ENCODE results near the gene LOXL1. TPM values are rescaled to one million over a fixed set of nuclear protein-coding genes. Genes with fewer than 3 reads are reported as not detected.

The LOXL1 gene
- total RNA-seq, 3 donors from 2014 or later = 5.6 to 11.3 (median 10.8) TPM

DNA sequence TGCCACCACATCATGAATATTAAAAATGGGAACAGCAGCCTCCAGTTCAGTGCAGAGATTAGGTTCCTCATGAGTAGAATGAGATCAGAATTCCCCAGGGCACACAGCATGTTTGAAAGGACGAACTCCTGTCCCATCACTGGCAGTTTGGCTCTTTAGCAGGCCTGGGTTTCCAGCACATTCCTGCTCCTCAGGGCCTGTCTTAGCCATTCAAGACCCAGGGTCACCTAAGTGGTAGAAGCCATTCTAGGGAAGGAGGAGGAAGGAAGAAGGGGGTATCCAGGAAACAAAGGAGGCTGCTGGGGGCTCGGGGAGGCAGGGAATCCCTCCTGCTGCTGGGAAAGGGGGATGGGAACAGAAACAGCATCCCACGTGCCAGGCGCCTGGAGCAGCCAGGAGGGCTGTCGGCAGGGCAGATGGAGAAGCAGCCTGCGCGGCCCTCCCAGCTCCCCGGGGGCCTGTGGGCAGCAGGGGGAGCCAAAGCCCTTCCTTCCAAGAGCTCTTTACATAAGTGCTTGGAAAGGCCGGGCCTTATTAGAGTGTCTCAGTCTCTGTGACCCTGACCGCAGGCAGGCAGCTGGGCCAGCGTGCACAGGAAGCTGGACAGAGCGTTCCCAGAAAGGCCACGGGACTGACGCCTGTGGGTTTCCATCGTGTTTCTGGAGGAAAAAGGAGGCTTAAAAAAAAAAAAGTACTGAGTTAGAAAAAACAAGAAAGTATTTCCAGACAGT, 24.7 kb downstream of the LOXL1 start:
- peaks cover 7 to 12% of the 10 kb centered on the region in 2 donors for H3K4me1 ChIP-seq
- H3K9me3 ChIP-seq = no peaks in the 10 kb centered on the region
- H3K36me3 ChIP-seq = no peaks in the 10 kb centered on the region
- DNase-seq (ENCODE audit: low spot score in 2 of 2) = peak; percentile 63 to 90
- H3K27ac ChIP-seq = peak overlapping the region; percentile 91 to 99
- H3K27me3 ChIP-seq = no peaks in the 10 kb centered on the region
- intact Hi-C loops (cut with DNase I; ENCODE audit: low total_unique reads) = no loop called here
- no peak overlapping the region for H3K4me3 ChIP-seq
- TF ChIP-seq POLR2A (IDR thresholded peaks at IDR 0.05) = no peak
- TF ChIP-seq, protein P1, sequence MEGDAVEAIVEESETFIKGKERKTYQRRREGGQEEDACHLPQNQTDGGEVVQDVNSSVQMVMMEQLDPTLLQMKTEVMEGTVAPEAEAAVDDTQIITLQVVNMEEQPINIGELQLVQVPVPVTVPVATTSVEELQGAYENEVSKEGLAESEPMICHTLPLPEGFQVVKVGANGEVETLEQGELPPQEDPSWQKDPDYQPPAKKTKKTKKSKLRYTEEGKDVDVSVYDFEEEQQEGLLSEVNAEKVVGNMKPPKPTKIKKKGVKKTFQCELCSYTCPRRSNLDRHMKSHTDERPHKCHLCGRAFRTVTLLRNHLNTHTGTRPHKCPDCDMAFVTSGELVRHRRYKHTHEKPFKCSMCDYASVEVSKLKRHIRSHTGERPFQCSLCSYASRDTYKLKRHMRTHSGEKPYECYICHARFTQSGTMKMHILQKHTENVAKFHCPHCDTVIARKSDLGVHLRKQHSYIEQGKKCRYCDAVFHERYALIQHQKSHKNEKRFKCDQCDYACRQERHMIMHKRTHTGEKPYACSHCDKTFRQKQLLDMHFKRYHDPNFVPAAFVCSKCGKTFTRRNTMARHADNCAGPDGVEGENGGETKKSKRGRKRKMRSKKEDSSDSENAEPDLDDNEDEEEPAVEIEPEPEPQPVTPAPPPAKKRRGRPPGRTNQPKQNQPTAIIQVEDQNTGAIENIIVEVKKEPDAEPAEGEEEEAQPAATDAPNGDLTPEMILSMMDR (IDR thresholded peaks at IDR 0.05) = peak in 2 of 3 donors; percentile 51 to 59
- TF ChIP-seq POLR2AphosphoS5 (IDR thresholded peaks at IDR 0.05) = peak; percentile 72 to 83 (median 78)

DNA sequence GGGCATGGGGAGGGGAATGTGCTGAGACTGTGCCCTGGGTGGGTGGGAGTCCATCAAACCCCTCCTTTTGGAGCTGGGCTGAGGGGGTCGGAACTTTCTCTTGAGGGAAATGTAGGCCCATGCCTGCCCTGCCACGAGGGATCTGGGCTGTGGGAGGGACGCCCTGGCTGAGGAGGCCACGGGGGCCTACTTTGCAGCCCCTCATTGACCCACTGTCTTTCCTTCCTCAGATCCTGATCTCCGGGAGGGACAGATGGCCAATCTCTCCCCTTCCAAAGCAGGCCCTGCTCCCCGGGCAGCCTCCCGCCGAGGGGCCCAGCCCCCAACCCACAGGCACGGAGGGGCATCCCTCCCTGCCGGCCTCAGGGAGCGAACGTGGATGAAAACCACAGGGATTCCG, 25.3 kb downstream of the LOXL1 start:
- intact Hi-C loops (cut with DNase I; ENCODE audit: low total_unique reads) = no loop called here
- Histone ChIP-seq H3K27me3 (no peaks in the 10 kb centered on the region), H3K36me3 (no peaks in the 10 kb centered on the region), H3K4me1 (peaks cover 7 to 12% of the 10 kb centered on the region in 2 donors), H3K4me3 (no peak overlapping the region), H3K9me3 (no peaks in the 10 kb centered on the region), H3K27ac (peak overlapping the region; percentile 91 to 99)
- TF ChIP-seq POLR2A (IDR thresholded peaks at IDR 0.05) (no peak), POLR2AphosphoS5 (IDR thresholded peaks at IDR 0.05) (no peak)
- TF ChIP-seq, protein P1 (IDR thresholded peaks at IDR 0.05) = no peak
- DNase-seq (ENCODE audit: low spot score in 2 of 2) = no peak

DNA sequence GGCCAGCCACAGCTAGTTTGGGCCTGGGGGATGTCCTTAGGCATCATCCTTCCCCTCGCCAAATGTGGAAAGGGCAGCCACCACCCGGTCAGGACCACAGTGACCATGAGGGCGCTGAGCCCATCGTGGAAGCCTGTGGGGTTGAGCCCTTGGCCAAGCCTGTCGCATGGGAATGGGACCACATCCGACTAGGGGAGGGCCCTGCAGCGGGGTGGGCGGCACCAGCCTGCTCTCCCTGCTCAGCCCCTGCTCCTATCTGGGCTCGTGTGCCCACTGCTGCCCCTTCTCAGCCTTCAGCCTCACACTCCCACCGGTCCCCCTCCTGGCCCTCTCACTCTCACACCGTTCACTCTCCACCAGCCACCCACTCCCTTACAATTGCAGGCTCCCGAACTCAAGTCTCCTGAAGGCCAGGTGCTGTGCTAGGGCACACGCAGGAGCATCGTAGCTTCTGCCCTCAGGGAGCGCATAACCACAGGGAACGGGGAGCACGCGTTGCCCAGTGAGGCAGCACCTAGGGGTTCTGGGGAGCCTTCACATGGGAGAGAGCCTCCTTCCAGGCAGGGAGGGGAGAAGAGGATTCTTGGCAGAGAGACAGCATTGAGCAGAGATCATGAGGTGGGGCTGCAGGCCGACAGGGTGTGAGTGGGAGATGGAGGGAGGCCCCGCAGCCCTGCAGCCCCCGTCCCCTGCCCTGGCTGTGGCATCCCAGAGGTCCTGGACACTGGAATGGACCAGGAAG, 26.1 kb downstream of the LOXL1 start:
- intact Hi-C loops (cut with DNase I; ENCODE audit: low total_unique reads) = no loop called here
- DNase-seq (ENCODE audit: low spot score in 2 of 2) = no peak

DNA sequence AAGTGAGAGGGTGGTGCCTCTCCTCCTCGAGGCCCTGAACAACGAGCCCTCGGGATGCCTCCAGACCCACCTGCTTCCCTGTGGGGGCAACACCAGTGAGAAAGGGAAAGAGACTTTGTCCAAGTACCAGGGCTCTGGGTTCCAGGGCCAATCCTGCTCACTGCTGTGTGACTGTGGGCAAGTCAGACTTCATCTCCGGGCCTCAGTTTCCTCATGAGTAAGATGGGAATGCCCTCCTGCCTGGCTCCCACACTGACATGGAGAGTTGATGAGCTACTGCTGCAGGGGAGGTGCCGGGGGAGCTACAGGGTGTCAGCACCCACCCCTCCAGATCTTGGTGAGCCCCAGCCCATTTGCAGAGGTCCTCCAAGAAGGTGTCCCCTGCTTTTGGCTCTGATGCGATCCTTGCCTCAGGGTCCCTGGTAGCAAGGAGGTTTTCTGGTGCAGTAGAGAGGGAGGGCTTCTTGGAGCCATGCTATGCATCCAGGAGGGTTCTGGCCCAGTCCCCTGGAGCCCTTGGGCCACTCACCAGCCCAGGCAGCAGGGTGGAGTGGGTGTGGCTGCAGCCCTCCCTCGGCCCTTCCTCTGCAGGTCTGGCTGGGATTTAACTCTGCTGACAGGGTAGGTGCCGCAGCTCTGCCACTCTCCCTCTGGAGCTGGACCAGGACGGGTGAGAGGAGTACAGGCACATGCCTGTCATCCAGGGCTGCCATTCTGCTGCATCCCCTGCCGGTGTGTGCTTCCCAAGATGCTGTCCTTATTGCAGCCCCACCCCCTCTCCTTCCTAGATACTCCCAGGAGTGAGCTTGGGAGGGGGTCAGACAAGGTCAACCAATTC, 26.9 kb downstream of the LOXL1 start:
- H3K9me3 ChIP-seq = no peaks in the 10 kb centered on the region

More for the DNA sequence above, 26.1 kb downstream of the LOXL1 start:
- H3K36me3 ChIP-seq = no peaks in the 10 kb centered on the region
- H3K4me1 ChIP-seq = peaks cover 11 to 12% of the 10 kb centered on the region in 2 donors
- peak overlapping the region; percentile 91 to 99 for H3K27ac ChIP-seq
- TF ChIP-seq, protein P1 (IDR thresholded peaks at IDR 0.05) = no peak
- no peak for TF ChIP-seq POLR2A (IDR thresholded peaks at IDR 0.05)
- TF ChIP-seq POLR2AphosphoS5 (IDR thresholded peaks at IDR 0.05) = no peak
- H3K9me3 ChIP-seq = no peaks in the 10 kb centered on the region
- no peak overlapping the region for H3K4me3 ChIP-seq
- no peaks in the 10 kb centered on the region for H3K27me3 ChIP-seq

More for the DNA sequence above, 26.9 kb downstream of the LOXL1 start:
- no peaks in the 10 kb centered on the region for H3K27me3 ChIP-seq
- no peak overlapping the region for H3K4me3 ChIP-seq
- no peaks in the 10 kb centered on the region for H3K36me3 ChIP-seq
- TF ChIP-seq POLR2A (IDR thresholded peaks at IDR 0.05) (no peak), POLR2AphosphoS5 (IDR thresholded peaks at IDR 0.05) (no peak)
- TF ChIP-seq, protein P1 (IDR thresholded peaks at IDR 0.05) = no peak
- H3K4me1 ChIP-seq = peaks cover 11 to 12% of the 10 kb centered on the region in 2 donors
- intact Hi-C loops (cut with DNase I; ENCODE audit: low total_unique reads) = no loop called here
- H3K27ac ChIP-seq = peak overlapping the region; percentile 91 to 99
- DNase-seq (ENCODE audit: low spot score in 2 of 2) = no peak

All from breast epithelium (tissue), 4 donors.